Measurements from ENCODE around the gene BCO1.

The BCO1 gene

GRCh38 chr16:81204798-81205680 is 33.5 kb upstream of the BCO1 start:
- DNase-seq (ENCODE audit: low read depth, low spot score) = peak; percentile 9

GRCh38 chr16:81207076-81207475 is 31.4 kb upstream of the BCO1 start:
- no peak overlapping the region for H3K4me3 ChIP-seq (ENCODE audit: low read depth, low read length)
- TF ChIP-seq CTCF (IDR thresholded peaks at IDR 0.05; ENCODE audit: insufficient read depth, low read length, missing control alignments) = no peak
- POLR2A ChIA-PET = no interaction called here
- no peak for DNase-seq (ENCODE audit: low read depth, low spot score)
- CTCF ChIA-PET = interaction anchor here (0.6 to 5.4 kb wide), 5 partner anchors 8 to 69 kb away, joined by 3 to 62 read pairs (median 4); no protein-coding TSS in a partner anchor

More at GRCh38 chr16:81204798-81205680, 33.5 kb upstream of the BCO1 start:
- CTCF ChIA-PET = interaction anchor here (0.7 to 5.4 kb wide), 42 partner anchors 8 to 548 kb away, joined by 3 to 62 read pairs (median 4); partner anchors contain the start of genes ATMIN, BCO1 and GAN
- POLR2A ChIA-PET = interaction anchor here (0.8 kb wide), 1 partner anchor 24 kb away, joined by 3 read pairs; no protein-coding TSS in a partner anchor
- TF ChIP-seq CTCF (IDR thresholded peaks at IDR 0.05; ENCODE audit: insufficient read depth, low read length, missing control alignments) = peak; percentile 71
- no peak overlapping the region for H3K4me3 ChIP-seq (ENCODE audit: low read depth, low read length)

- ChIA-PET CTCF (interaction anchor here (0.6 to 1.3 kb wide), 3 partner anchors 10 to 21 kb away, joined by 3 to 6 read pairs (median 3); no protein-coding TSS in a partner anchor), POLR2A (no interaction called here)
- H3K4me3 ChIP-seq (ENCODE audit: low read depth, low read length) = no peak overlapping the region
- no peak for TF ChIP-seq CTCF (IDR thresholded peaks at IDR 0.05; ENCODE audit: insufficient read depth, low read length, missing control alignments)
- DNase-seq (ENCODE audit: low read depth, low spot score) = no peak
These were observed 27.7 kb upstream of the BCO1 start for GRCh38 chr16:81210807-81211206.

GRCh38 chr16:81212830-81213465 is 25.5 kb upstream of the BCO1 start:
- no peak overlapping the region for H3K4me3 ChIP-seq (ENCODE audit: low read depth, low read length)
- no peak for TF ChIP-seq CTCF (IDR thresholded peaks at IDR 0.05; ENCODE audit: insufficient read depth, low read length, missing control alignments)
- POLR2A ChIA-PET = no interaction called here
- no peak for DNase-seq (ENCODE audit: low read depth, low spot score)
- CTCF ChIA-PET = interaction anchor here (1.7 kb wide), 1 partner anchor 8 kb away, joined by 7 read pairs; no protein-coding TSS in a partner anchor

- ChIA-PET CTCF (interaction anchor here (7.9 kb wide), 1 partner anchor 8 kb away, joined by 62 read pairs; no protein-coding TSS in a partner anchor), POLR2A (no interaction called here)
- no peak overlapping the region for H3K4me3 ChIP-seq (ENCODE audit: low read depth, low read length)
- TF ChIP-seq CTCF (IDR thresholded peaks at IDR 0.05; ENCODE audit: insufficient read depth, low read length, missing control alignments) = peak; percentile 57
- DNase-seq (ENCODE audit: low read depth, low spot score) = no peak
These were observed 23.7 kb upstream of the BCO1 start for GRCh38 chr16:81214745-81215166.

GRCh38 chr16:81216114-81216513 is 22.4 kb upstream of the BCO1 start:
- DNase-seq (ENCODE audit: low read depth, low spot score) = no peak
- POLR2A ChIA-PET = no interaction called here
- no peak for TF ChIP-seq CTCF (IDR thresholded peaks at IDR 0.05; ENCODE audit: insufficient read depth, low read length, missing control alignments)
- H3K4me3 ChIP-seq (ENCODE audit: low read depth, low read length) = no peak overlapping the region
- CTCF ChIA-PET = interaction anchor here (7.9 kb wide), 1 partner anchor 10 kb away, joined by 62 read pairs; no protein-coding TSS in a partner anchor

Measured in AG04449 (cell line).